Measurements from ENCODE around the gene TMEM60. TPM values are rescaled to one million over a fixed set of nuclear protein-coding genes. Genes with fewer than 3 reads are reported as not detected.

TMEM60 gene
- total RNA-seq, 2 experiments from 2014 or later: 1.2 to 2.4 TPM

DNA sequence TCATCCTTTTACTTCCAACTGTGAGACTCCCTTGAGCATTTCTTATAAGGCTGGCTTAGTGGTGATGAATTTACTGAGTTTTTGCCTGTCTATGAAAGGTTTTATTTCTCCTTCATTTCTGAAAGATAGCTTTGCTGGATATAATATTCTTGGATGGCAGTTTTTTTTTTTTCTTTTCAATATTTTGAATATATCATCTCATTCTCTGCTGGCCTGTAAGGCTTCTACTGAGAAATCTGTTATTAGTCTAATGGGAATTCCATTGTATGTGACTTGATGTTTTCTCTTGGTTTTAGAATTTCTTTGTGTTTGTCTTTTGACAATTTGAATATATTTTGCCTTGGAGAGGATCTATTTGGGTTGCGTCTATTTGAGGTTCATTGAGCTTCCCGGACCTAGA is 22.7 kb upstream of the TMEM60 start:
- ChIA-PET POLR2A (interaction anchor here (1.6 kb wide), 1 partner anchor 22 kb away, joined by 6 read pairs; the partner anchor contains the start of genes PHTF2 and TMEM60), CTCF (no interaction called here)
- peaks cover 35 to 47% of the 10 kb centered on the region in 2 experiments for H3K9me3 ChIP-seq (ENCODE audit: control insufficient read depth in 1 of 2, insufficient read depth in 1 of 2, low read length in 2 of 2)
- no peaks in the 10 kb centered on the region for H3K27me3 ChIP-seq (ENCODE audit: control insufficient read depth in 1 of 2, insufficient read depth in 2 of 2, low read length in 2 of 2)
- no peak for TF ChIP-seq CTCF (IDR thresholded peaks at IDR 0.05)
- Mint-ChIP-seq H3K4me1 (ENCODE audit: low read depth) (peaks cover 36% of the 10 kb centered on the region), H3K4me3 (no peak overlapping the region), H3K9me3 (peaks cover 30% of the 10 kb centered on the region), H3K27me3 (no peaks in the 10 kb centered on the region), H3K36me3 (ENCODE audit: low read depth) (peaks cover 86% of the 10 kb centered on the region), H3K27ac (no peak overlapping the region)
- H3K36me3 ChIP-seq (ENCODE audit: insufficient read depth, low read length): peaks cover 20% of the 10 kb centered on the region
- no peak for DNase-seq
- no peak overlapping the region for H3K4me3 ChIP-seq (ENCODE audit: low read length)
- peaks cover 4% of the 10 kb centered on the region for H3K4me1 ChIP-seq (ENCODE audit: insufficient read depth, low read length)
- ATAC-seq (ENCODE audit: poor library complexity): no peak
- intact Hi-C loops (cut with DNase I, micrococcal nuclease): no loop called here
- no peak overlapping the region for H3K27ac ChIP-seq (ENCODE audit: low read depth in 1 of 2, low read length in 2 of 2)

DNA sequence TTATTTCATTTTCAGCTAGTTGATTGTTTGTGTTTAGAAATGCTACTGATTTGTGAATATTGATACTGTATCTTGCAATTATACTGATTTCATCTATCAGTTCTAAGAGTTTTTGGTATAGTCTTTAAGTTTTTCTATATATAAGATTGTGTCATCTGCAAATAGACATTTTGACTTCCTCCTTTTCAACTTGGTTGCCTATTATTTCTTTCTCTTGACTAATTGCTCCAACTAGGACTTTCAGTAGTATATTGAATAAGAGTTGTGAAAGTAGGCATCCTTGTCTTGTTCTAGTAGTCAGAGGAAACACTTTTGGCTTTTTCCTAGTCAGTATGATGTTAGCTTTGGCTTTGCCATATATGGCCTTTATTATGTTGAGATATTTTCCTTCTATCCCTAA is 20.8 kb upstream of the TMEM60 start:
- no peak for TF ChIP-seq CTCF (IDR thresholded peaks at IDR 0.05)

DNA sequence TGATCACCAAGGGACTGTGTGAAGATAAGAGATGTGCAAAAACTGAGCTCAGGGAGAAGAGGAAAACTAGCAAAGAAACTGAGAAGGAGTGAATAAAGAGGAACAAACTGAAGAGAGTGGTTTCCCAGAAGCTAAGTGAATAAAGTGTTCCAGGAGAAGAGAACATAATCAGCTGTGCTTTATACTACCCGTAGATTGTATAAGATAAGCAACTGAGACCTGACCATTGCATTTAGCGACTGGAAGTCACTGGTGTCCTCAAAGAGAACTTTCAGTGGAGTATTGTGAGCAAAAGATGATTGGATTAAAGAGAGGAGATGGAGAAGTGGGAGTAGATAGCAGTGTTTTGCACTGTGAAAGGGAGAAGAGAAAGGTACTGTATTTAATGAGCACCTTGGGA is 14.9 kb upstream of the TMEM60 start:
- Mint-ChIP-seq H3K4me3 (no peak overlapping the region), H3K36me3 (ENCODE audit: low read depth) (peaks cover 53% of the 10 kb centered on the region)
- CTCF ChIA-PET: no interaction called here

More for the DNA sequence above, 20.8 kb upstream of the TMEM60 start:
- ChIA-PET POLR2A (no interaction called here), CTCF (no interaction called here)
- Histone ChIP-seq H3K27ac (ENCODE audit: low read depth in 1 of 2, low read length in 2 of 2) (no peak overlapping the region), H3K36me3 (ENCODE audit: insufficient read depth, low read length) (peaks cover 20% of the 10 kb centered on the region), H3K27me3 (ENCODE audit: control insufficient read depth in 1 of 2, insufficient read depth in 2 of 2, low read length in 2 of 2) (no peaks in the 10 kb centered on the region), H3K9me3 (ENCODE audit: control insufficient read depth in 1 of 2, insufficient read depth in 1 of 2, low read length in 2 of 2) (peaks cover 38 to 39% of the 10 kb centered on the region in 2 experiments), H3K4me1 (ENCODE audit: insufficient read depth, low read length) (peaks cover 4% of the 10 kb centered on the region), H3K4me3 (ENCODE audit: low read length) (no peak overlapping the region)
- peaks cover 26% of the 10 kb centered on the region for H3K9me3 Mint-ChIP-seq
- peaks cover 81% of the 10 kb centered on the region for H3K36me3 Mint-ChIP-seq (ENCODE audit: low read depth)
- H3K4me3 Mint-ChIP-seq: no peak overlapping the region
- peaks cover 40% of the 10 kb centered on the region for H3K4me1 Mint-ChIP-seq (ENCODE audit: low read depth)
- H3K27me3 Mint-ChIP-seq: no peaks in the 10 kb centered on the region
- no peak for ATAC-seq (ENCODE audit: poor library complexity)
- intact Hi-C loops (cut with DNase I, micrococcal nuclease): no loop called here
- DNase-seq: no peak
- H3K27ac Mint-ChIP-seq: no peak overlapping the region

More for the DNA sequence above, 14.9 kb upstream of the TMEM60 start:
- Histone ChIP-seq H3K4me3 (ENCODE audit: low read length) (no peak overlapping the region), H3K27ac (ENCODE audit: low read depth in 1 of 2, low read length in 2 of 2) (no peak overlapping the region), H3K4me1 (ENCODE audit: insufficient read depth, low read length) (no peaks in the 10 kb centered on the region), H3K9me3 (ENCODE audit: control insufficient read depth in 1 of 2, insufficient read depth in 1 of 2, low read length in 2 of 2) (peaks cover 6 to 9% of the 10 kb centered on the region in 2 experiments), H3K36me3 (ENCODE audit: insufficient read depth, low read length) (peaks cover 8% of the 10 kb centered on the region), H3K27me3 (ENCODE audit: control insufficient read depth in 1 of 2, insufficient read depth in 2 of 2, low read length in 2 of 2) (no peaks in the 10 kb centered on the region)
- no peaks in the 10 kb centered on the region for H3K9me3 Mint-ChIP-seq
- TF ChIP-seq CTCF (IDR thresholded peaks at IDR 0.05): no peak
- ATAC-seq (ENCODE audit: poor library complexity) (no peak), DNase-seq (no peak)
- no peaks in the 10 kb centered on the region for H3K27me3 Mint-ChIP-seq
- POLR2A ChIA-PET: interaction anchor here (1.1 kb wide), 1 partner anchor 9 kb away, joined by 3 read pairs; no protein-coding TSS in a partner anchor
- intact Hi-C loops (cut with DNase I, micrococcal nuclease): no loop called here
- H3K4me1 Mint-ChIP-seq (ENCODE audit: low read depth): peaks cover 50% of the 10 kb centered on the region
- no peak overlapping the region for H3K27ac Mint-ChIP-seq
